ENCODE data around the gene RCAN1. TPM values are rescaled to one million over a fixed set of nuclear protein-coding genes. Genes with fewer than 3 reads are reported as not detected.

The RCAN1 gene
- 20.7 and 31.6 TPM in 2 replicates for total RNA-seq

DNA sequence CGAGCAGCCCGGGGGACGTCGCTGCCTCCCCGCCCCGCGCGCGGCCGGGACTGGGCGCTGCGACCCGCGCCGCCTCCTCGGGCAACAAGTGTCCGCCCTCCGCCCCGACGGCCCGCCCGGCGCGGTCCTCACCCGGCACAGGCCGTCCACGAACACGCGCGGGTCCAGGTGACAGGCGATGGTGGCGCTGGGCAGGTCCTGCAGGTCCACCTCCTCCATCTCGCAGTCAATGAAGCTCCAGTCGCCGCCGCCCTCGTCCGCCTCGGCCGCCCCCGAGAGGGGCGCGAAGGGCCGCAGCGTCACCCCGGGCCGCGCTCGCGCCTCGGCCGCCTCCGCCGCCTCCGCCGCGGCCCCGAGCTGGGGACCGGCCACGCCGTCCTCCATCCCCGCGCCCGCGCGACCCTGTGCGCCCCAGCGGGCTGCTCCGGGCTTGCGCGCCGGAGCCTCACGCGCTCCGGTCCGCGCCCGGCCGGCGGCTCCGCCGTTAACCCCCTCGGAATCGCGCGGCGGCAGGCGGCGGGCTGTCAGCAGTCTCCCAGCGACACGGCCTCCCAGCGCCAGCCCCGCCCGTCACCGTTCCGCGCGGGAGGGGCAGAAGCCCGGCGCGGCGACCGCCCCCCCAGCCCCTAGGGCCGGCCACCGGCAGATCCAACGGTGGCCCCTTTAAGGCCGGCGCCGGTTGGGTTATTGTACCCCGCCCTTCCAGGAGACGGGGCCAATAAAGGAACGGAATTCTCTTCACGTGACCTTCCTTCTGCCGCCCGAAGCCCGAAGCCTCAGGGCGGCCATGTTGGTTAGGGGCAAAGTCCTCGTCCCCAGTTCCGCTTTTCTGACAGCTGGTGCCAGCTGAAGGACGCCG lies at the start of gene RCAN1:
RCAN1 (minus strand) TSS at position 486 of the 859 bp plus-strand sequence; CDS start at position 384, 102 bp downstream.

DNA sequence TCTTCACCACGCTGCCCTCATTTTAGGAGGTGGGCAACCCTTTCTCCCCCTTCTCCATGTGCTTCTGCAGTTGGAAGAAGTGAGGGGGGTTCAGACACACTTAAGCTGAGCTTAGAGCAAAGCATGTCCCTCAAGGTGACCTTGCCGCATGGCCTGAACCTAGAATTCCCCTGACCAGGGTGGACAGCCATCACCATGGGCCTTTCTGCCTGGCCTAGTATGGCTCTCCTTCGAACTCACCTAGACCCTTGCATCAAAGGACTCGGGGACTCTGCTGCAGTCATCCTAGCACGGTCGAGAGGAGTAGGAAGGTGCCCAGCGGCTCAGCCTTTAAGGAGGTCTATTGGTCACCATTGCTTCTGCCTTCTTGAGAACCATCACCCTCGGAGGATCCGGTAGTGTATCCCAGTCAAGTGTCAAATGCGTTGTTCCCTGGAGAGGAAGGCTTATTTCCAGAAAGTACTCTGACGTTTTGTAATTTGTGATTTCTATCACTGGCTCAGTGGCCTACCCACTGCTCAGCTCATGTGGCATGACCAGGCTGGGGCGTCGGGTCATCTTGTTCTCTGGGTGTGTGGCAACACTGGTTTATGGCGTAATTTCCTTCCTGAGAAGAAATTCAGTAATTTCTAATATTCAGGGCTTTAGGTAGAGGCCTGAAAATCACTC lies 103.0 kb downstream of the RCAN1 start, which contains the start of gene KCNE1:
KCNE1 (minus strand) TSS at position 424 of the 669 bp plus-strand sequence. CDS start 62,576 bp downstream, outside the sequence.

Other genes with a start within 250 kb of the RCAN1 start
- gene SMIM11, start 239.6 kb downstream of the RCAN1 start, total RNA-seq = 5.4 and 18.4 TPM in 2 replicates
- not detected in 2 replicates for gene SMIM34, start 191.2 kb downstream of the RCAN1 start, total RNA-seq
- 0.49 TPM in 1 of 2 replicates, not detected in the other for gene KCNE1, start 102.9 kb downstream of the RCAN1 start, total RNA-seq
- 0.07 TPM in 1 of 2 replicates, not detected in the other for gene CLIC6, start 53.9 kb upstream of the RCAN1 start, total RNA-seq